ENCODE data around the gene ASB18. TPM values are rescaled to one million over a fixed set of nuclear protein-coding genes. Genes with fewer than 3 reads are reported as not detected.

Gene ASB18
- total RNA-seq, 1 donor from 2014 or later = not detected

DNA sequence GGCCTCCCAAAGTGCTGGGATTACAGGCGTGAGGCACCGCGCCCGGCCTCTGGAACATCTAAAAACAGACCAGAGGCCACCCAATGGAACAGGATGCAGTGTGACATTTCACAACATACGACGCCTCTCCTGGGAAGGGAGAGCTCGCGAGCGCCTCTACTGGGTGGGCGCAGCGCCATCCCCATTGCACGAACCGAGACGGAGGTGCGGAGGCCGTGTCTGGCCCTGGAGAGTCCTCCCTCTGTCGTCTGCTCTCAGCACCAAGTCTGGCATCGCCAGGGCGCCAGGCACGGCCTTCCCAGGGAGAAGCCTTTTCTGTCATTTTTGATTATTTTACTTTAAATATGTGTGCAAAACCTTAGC lies 86.6 kb downstream of the ASB18 start:
- DNase-seq (ENCODE audit: extremely low spot score, unreplicated experiment) = no peak
- TF ChIP-seq CTCF (conservative IDR thresholded peaks at IDR 0.05) = no peak
- H3K36me3 Mint-ChIP-seq = no peaks in the 10 kb centered on the region
- H3K27me3 Mint-ChIP-seq = peaks cover 72% of the 10 kb centered on the region
- H3K4me1 Mint-ChIP-seq (ENCODE audit: unreplicated experiment) = peaks cover 26% of the 10 kb centered on the region
- H3K9me3 Mint-ChIP-seq = no peaks in the 10 kb centered on the region
- no peak overlapping the region for H3K27ac Mint-ChIP-seq
- H3K4me3 Mint-ChIP-seq = peak overlapping the region; percentile 28

DNA sequence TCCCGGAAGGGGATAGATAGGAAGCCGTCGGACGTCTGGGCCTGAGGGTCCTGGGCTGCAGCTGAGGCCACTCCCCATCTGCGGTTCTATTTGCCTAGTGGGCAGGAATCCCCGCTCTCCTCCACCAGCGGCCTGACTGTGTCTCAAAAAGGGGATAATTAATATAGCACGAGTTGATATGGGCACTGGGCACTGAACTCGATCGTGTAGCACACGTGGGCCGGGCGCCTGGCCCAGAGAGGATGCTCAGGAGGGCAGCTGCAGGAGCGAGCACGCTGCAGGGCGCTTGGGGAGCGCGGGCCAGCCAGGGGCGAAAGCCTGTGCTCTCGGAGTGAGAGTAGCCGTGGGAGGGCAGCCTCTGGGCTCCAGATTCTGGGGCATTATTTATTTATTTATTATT lies 87.3 kb downstream of the ASB18 start:
- Mint-ChIP-seq H3K36me3 (no peaks in the 10 kb centered on the region), H3K27ac (no peak overlapping the region), H3K27me3 (peaks cover 78% of the 10 kb centered on the region), H3K4me1 (ENCODE audit: unreplicated experiment) (peaks cover 29% of the 10 kb centered on the region), H3K4me3 (no peak overlapping the region), H3K9me3 (no peaks in the 10 kb centered on the region)
- DNase-seq (ENCODE audit: extremely low spot score, unreplicated experiment) = no peak
- TF ChIP-seq CTCF (conservative IDR thresholded peaks at IDR 0.05) = no peak

- Mint-ChIP-seq H3K27me3 (peaks cover 83% of the 10 kb centered on the region), H3K4me3 (peak overlapping the region; percentile 66), H3K4me1 (ENCODE audit: unreplicated experiment) (peaks cover 31% of the 10 kb centered on the region), H3K9me3 (no peaks in the 10 kb centered on the region), H3K36me3 (no peaks in the 10 kb centered on the region), H3K27ac (no peak overlapping the region)
- TF ChIP-seq CTCF (conservative IDR thresholded peaks at IDR 0.05) = peak; percentile 78
- DNase-seq (ENCODE audit: extremely low spot score, unreplicated experiment) = no peak
Observed at GRCh38 chr2:236176417-236176816, 87.8 kb downstream of the ASB18 start.

- Mint-ChIP-seq H3K9me3 (no peaks in the 10 kb centered on the region), H3K27me3 (peaks cover 86% of the 10 kb centered on the region), H3K36me3 (no peaks in the 10 kb centered on the region), H3K4me1 (ENCODE audit: unreplicated experiment) (peaks cover 31% of the 10 kb centered on the region), H3K27ac (no peak overlapping the region), H3K4me3 (peak overlapping the region; percentile 56)
- no peak for DNase-seq (ENCODE audit: extremely low spot score, unreplicated experiment)
- TF ChIP-seq CTCF (conservative IDR thresholded peaks at IDR 0.05) = no peak
Observed at GRCh38 chr2:236175548-236176150, 88.6 kb downstream of the ASB18 start.

GRCh38 chr2:236173729-236174607 lies 90.2 kb downstream of the ASB18 start:
- Mint-ChIP-seq H3K9me3 (no peaks in the 10 kb centered on the region), H3K27ac (no peak overlapping the region), H3K27me3 (peaks cover 90% of the 10 kb centered on the region), H3K4me1 (ENCODE audit: unreplicated experiment) (peaks cover 33% of the 10 kb centered on the region), H3K4me3 (peak overlapping the region; percentile 21), H3K36me3 (no peaks in the 10 kb centered on the region)
- no peak for TF ChIP-seq CTCF (conservative IDR thresholded peaks at IDR 0.05)
- DNase-seq (ENCODE audit: extremely low spot score, unreplicated experiment) = no peak
